G401 (cell line): Measurements from ENCODE around the gene SLC22A23. TPM values are rescaled to one million over a fixed set of nuclear protein-coding genes. Genes with fewer than 3 reads are reported as not detected.

Experiments
- DNase-seq: peaks from one replicate; pipeline ENCODE4 v3.0.0-alpha.2; 2015; ENCODE audit warnings: low spot score
- in situ Hi-C: cut with HindIII; loops from 2 replicates; pipeline ENCODE4 v1.10.0; 2016; ENCODE audit warnings: low sequenced_read_pairs, mixed read lengths
- total RNA-seq: library from RNA; depleted of rRNA; stranded (reverse); fragments of >200 nt; shearing (Covaris generic); gene quantifications from 2 replicates; pipeline ENCODE4 v1.2.3, GENCODE V29; 2014

Gene SLC22A23
- total RNA-seq, 1 experiment from 2014 or later, result 0.20 TPM

GRCh38 chr6:3410385-3411360, 46.2 kb downstream of the SLC22A23 start:
- DNase-seq, result peak; percentile 70
- in situ Hi-C loops, result no loop called here

- DNase-seq, result no peak
- in situ Hi-C loops, result no loop called here
Measured at GRCh38 chr6:3409699-3410384, 47.0 kb downstream of the SLC22A23 start.

GRCh38 chr6:3408665-3409064, 48.2 kb downstream of the SLC22A23 start:
- no peak for DNase-seq
- in situ Hi-C loops, result no loop called here

- DNase-seq, result no peak
- in situ Hi-C loops, result no loop called here
Measured at GRCh38 chr6:3407840-3408239, 49.0 kb downstream of the SLC22A23 start.

GRCh38 chr6:3406891-3407809, 49.7 kb downstream of the SLC22A23 start:
- in situ Hi-C loops, result no loop called here
- no peak for DNase-seq

GRCh38 chr6:3406362-3406821, 50.5 kb downstream of the SLC22A23 start:
- in situ Hi-C loops, result no loop called here

GRCh38 chr6:3405679-3406078, 51.2 kb downstream of the SLC22A23 start:
- in situ Hi-C loops, result no loop called here
- DNase-seq, result no peak

More at GRCh38 chr6:3406362-3406821, 50.5 kb downstream of the SLC22A23 start:
- DNase-seq, result no peak

- no peak for DNase-seq
- in situ Hi-C loops, result no loop called here
Measured at GRCh38 chr6:3405182-3405518, 51.7 kb downstream of the SLC22A23 start.

GRCh38 chr6:3403238-3404173, 53.3 kb downstream of the SLC22A23 start:
- no peak for DNase-seq

GRCh38 chr6:3402310-3403237, 54.3 kb downstream of the SLC22A23 start:
- DNase-seq, result no peak
- in situ Hi-C loops, result no loop called here

More at GRCh38 chr6:3403238-3404173, 53.3 kb downstream of the SLC22A23 start:
- in situ Hi-C loops, result no loop called here

GRCh38 chr6:3400162-3400561, 56.7 kb downstream of the SLC22A23 start:
- in situ Hi-C loops, result no loop called here
- no peak for DNase-seq

GRCh38 chr6:3398755-3399696, 57.8 kb downstream of the SLC22A23 start:
- in situ Hi-C loops, result no loop called here
- DNase-seq, result no peak

- no peak for DNase-seq
- in situ Hi-C loops, result no loop called here
Measured at GRCh38 chr6:3398165-3398562, 58.7 kb downstream of the SLC22A23 start.

- no peak for DNase-seq
- in situ Hi-C loops, result no loop called here
Measured at GRCh38 chr6:3397229-3398164, 59.4 kb downstream of the SLC22A23 start.

- in situ Hi-C loops, result no loop called here
- no peak for DNase-seq
Measured at GRCh38 chr6:3396503-3397180, 60.2 kb downstream of the SLC22A23 start.
